ENCODE measurements around the gene TMEM184A.
A peak's percentile ranks its signal among the peaks of the same experiment; 100 is the strongest.

Gene TMEM184A

DNA sequence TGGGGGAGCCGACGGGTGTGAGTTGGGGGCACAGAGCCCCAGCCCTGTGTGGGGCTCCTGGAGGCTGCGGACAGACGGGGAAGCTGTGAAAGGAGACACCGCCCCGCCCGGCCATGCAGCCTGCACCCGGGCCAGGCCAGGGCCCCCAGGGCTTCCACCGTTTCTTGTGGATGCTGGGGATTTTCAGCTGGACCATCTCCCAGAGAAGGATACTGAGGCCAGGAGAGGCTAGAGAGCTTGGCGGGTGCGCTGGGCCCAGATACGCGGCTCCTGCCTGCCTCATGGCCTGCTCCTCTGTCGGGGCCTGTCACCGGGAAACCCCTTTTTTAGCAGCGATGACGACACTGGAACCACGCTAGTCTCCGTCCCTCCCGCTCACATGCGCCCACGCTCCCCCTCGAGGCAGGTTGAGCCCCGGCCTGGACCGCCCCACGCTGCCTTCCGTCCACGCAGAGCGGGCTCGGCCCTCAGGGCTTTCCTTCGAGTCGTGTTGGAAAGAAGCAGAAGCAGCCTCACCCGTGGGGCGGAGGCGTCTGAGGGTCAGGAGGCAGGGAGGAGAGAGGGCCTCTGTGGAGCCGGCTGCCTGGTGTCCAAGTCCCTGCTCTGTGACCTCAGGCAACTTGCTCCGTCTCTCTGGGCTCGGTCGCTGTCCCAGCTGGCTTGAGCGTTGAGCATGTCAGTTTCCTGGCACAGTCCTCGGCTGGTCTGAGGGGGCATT, 11.7 kb downstream of the TMEM184A start:
- no peaks in the 10 kb centered on the region for H3K4me1 ChIP-seq (ENCODE audit: control insufficient read depth, insufficient read depth, low read length, unreplicated experiment)
- H3K4me3 ChIP-seq (ENCODE audit: low read depth, low read length) = no peak overlapping the region
- peaks cover 2% of the 10 kb centered on the region for H3K79me2 ChIP-seq (ENCODE audit: control insufficient read depth, insufficient read depth, low read length, unreplicated experiment)
- no peaks in the 10 kb centered on the region for H3K27me3 ChIP-seq (ENCODE audit: insufficient read depth, low read length)
- H2AFZ ChIP-seq (ENCODE audit: low read length, unreplicated experiment) = no peak overlapping the region
- H3K36me3 ChIP-seq (ENCODE audit: insufficient read depth, low read length) = no peaks in the 10 kb centered on the region
- no peak overlapping the region for H3K27ac ChIP-seq (ENCODE audit: low read depth, low read length)

DNA sequence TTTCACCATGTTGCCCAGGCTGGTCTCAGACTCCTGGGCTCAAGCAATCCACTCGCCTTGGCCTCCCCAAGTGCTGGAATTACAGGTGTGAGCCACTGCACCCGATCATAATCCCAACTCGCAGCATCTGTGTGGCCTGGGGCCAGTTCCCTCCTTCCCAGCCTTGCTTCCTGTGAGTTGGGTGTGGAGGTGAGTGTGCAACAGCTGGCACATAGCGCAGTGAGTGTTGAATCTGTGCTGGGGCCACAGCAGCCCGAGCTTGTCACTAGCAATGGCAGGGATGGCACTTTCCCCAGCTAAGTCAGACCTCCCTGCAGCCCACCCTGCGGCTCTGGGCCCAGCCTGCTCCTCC, 12.2 kb downstream of the TMEM184A start:
- no peaks in the 10 kb centered on the region for H3K36me3 ChIP-seq (ENCODE audit: insufficient read depth, low read length)
- no peak overlapping the region for H3K4me3 ChIP-seq (ENCODE audit: low read depth, low read length)
- no peak overlapping the region for H3K27ac ChIP-seq (ENCODE audit: low read depth, low read length)
- peaks cover 8% of the 10 kb centered on the region for H3K79me2 ChIP-seq (ENCODE audit: control insufficient read depth, insufficient read depth, low read length, unreplicated experiment)
- H2AFZ ChIP-seq (ENCODE audit: low read length, unreplicated experiment) = no peak overlapping the region
- no peaks in the 10 kb centered on the region for H3K27me3 ChIP-seq (ENCODE audit: insufficient read depth, low read length)
- peaks cover 4% of the 10 kb centered on the region for H3K4me1 ChIP-seq (ENCODE audit: control insufficient read depth, insufficient read depth, low read length, unreplicated experiment)

DNA sequence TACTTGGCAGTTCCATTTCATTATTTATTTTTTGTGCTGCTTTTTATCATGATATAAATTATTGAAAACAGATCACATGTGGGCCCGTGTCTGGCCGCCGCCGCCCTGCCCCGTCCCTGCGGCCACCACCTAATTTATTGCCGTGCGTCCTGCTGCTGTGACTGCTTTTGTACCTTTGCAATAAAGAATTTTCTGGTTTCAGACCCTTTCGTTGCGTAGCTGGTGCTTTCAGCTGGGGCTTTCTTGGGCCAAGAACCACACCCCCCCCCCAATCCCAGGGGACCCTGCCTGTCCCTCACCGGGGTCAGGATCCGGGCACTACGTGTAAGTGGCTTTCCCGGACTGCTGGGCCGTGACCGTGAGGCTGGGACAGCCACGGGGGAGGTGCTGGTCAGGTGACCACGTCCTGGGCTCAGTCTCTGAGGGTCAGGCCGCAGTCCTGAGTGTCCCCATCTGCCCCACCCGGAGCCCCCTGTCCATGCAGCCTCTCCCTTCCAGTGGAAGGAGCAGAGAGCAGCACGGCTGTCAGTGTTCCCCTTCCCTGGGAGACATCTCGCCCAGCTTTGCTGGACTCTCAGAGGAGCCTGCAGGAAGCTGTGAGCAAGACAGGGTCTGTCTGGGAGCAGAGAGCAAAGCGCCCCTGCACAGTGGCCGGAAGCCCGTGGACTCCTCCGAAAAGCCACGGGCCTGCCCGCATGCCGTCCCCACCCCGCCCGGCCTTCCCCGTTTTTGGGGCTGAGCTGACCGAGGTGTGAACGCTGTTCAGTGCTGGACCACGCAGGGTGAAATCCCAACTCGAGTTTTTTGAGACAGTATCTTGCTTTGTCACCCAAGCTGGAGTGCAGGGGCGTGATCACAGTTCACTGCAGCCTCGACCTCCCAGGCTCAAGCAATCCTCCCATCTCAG, 12.9 kb downstream of the TMEM184A start:
- Histone ChIP-seq H3K36me3 (ENCODE audit: insufficient read depth, low read length) (no peaks in the 10 kb centered on the region), H3K4me3 (ENCODE audit: low read depth, low read length) (no peak overlapping the region), H3K27ac (ENCODE audit: low read depth, low read length) (no peak overlapping the region), H3K27me3 (ENCODE audit: insufficient read depth, low read length) (no peaks in the 10 kb centered on the region), H3K4me1 (ENCODE audit: control insufficient read depth, insufficient read depth, low read length, unreplicated experiment) (peaks cover 9% of the 10 kb centered on the region), H3K79me2 (ENCODE audit: control insufficient read depth, insufficient read depth, low read length, unreplicated experiment) (peaks cover 12% of the 10 kb centered on the region), H2AFZ (ENCODE audit: low read length, unreplicated experiment) (no peak overlapping the region)

DNA sequence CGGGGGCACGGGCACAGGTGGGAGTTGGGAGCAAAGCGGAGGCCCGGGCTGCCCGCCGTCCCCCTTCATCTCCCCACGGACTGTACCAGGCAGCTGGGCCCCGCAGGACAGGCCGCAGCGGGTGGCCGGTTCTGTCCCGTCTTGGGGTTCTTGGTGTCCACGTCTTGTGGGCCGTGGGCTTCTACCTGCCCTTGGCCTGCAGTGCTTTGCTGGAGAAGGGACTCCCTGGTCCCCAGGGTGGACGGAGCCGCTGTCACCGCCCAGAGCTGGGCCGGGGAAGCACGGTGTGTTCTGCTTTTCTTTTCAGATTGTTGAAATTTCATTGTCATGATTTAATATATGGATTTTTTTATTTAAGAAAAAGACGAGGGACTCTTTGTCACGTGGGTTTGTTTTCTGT, 13.7 kb downstream of the TMEM184A start:
- no peak overlapping the region for H3K27ac ChIP-seq (ENCODE audit: low read depth, low read length)
- H3K36me3 ChIP-seq (ENCODE audit: insufficient read depth, low read length) = no peaks in the 10 kb centered on the region
- peaks cover 14% of the 10 kb centered on the region for H3K4me1 ChIP-seq (ENCODE audit: control insufficient read depth, insufficient read depth, low read length, unreplicated experiment)
- H3K79me2 ChIP-seq (ENCODE audit: control insufficient read depth, insufficient read depth, low read length, unreplicated experiment) = peaks cover 15% of the 10 kb centered on the region
- H3K27me3 ChIP-seq (ENCODE audit: insufficient read depth, low read length) = no peaks in the 10 kb centered on the region
- H2AFZ ChIP-seq (ENCODE audit: low read length, unreplicated experiment) = no peak overlapping the region
- no peak overlapping the region for H3K4me3 ChIP-seq (ENCODE audit: low read depth, low read length)

DNA sequence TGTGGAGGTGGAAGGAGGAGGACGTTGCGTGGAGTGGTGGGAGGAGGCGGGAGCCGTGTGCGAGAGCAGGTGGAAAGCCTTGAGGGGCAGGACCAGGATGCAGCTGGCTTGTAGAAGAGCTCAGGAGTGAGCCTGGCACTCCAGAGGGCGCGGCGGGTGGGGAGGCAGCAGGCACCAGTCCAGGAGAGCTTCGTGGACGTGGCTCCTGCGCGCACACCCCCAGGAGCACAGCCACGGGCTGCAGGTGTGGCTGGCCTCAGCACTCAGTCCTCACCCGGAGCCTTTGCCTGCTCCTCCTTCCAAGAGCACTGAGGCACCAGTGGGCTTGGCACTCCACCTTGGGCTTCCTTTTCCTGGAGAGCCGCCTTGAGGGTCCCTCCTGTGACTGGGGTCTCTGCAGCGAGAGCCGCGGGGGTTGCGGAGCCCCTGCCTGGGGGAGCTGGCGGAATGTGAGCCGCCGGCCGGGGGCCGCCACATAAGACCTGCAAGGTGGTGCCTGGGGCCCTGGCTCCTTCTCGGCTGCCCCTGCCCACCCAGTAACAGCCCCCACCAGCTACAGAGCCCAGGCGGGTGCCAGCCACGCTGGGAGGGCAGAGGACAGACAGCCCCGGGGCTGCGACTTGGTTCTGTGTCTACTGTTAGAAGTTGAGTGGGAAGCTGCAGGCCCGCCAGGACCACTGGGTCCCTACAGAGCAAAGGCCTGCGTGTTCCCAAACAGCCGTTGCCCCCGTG, 14.4 kb downstream of the TMEM184A start:
- H2AFZ ChIP-seq (ENCODE audit: low read length, unreplicated experiment) = no peak overlapping the region

DNA sequence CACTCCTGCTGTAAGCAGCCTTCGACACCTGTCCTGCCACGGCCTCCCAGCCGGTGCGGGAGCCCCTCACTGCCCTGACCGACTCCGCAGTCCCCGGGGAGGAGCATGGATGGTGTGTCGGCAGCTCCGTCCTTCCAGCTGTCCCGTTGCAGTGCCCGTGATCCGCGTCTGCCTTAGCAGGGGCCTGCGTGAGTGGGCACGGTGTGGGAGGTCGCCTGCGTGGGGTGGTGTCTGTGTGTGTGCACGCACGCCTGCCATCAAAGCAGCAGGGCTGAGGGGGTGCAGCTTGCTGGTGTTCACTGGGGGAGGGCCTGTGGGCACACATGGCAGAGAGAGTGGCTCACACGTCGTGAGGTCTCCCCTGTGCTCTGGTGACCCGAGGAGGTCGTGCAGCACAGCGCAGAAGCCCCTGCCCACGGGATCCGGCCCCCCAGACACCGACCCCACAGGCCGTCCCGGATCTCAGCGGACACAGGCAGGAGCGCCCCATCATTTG, 15.2 kb downstream of the TMEM184A start:
- peaks cover 24% of the 10 kb centered on the region for H3K4me1 ChIP-seq (ENCODE audit: control insufficient read depth, insufficient read depth, low read length, unreplicated experiment)
- no peak overlapping the region for H3K4me3 ChIP-seq (ENCODE audit: low read depth, low read length)
- no peak overlapping the region for H3K27ac ChIP-seq (ENCODE audit: low read depth, low read length)
- H3K27me3 ChIP-seq (ENCODE audit: insufficient read depth, low read length) = no peaks in the 10 kb centered on the region
- peaks cover 24% of the 10 kb centered on the region for H3K79me2 ChIP-seq (ENCODE audit: control insufficient read depth, insufficient read depth, low read length, unreplicated experiment)
- H3K36me3 ChIP-seq (ENCODE audit: insufficient read depth, low read length) = no peaks in the 10 kb centered on the region
- no peak overlapping the region for H2AFZ ChIP-seq (ENCODE audit: low read length, unreplicated experiment)

More for the DNA sequence above, 14.4 kb downstream of the TMEM184A start:
- H3K79me2 ChIP-seq (ENCODE audit: control insufficient read depth, insufficient read depth, low read length, unreplicated experiment) = peaks cover 19% of the 10 kb centered on the region
- H3K27me3 ChIP-seq (ENCODE audit: insufficient read depth, low read length) = no peaks in the 10 kb centered on the region
- H3K27ac ChIP-seq (ENCODE audit: low read depth, low read length) = no peak overlapping the region
- no peaks in the 10 kb centered on the region for H3K36me3 ChIP-seq (ENCODE audit: insufficient read depth, low read length)
- peaks cover 19% of the 10 kb centered on the region for H3K4me1 ChIP-seq (ENCODE audit: control insufficient read depth, insufficient read depth, low read length, unreplicated experiment)
- H3K4me3 ChIP-seq (ENCODE audit: low read depth, low read length) = no peak overlapping the region

DNA sequence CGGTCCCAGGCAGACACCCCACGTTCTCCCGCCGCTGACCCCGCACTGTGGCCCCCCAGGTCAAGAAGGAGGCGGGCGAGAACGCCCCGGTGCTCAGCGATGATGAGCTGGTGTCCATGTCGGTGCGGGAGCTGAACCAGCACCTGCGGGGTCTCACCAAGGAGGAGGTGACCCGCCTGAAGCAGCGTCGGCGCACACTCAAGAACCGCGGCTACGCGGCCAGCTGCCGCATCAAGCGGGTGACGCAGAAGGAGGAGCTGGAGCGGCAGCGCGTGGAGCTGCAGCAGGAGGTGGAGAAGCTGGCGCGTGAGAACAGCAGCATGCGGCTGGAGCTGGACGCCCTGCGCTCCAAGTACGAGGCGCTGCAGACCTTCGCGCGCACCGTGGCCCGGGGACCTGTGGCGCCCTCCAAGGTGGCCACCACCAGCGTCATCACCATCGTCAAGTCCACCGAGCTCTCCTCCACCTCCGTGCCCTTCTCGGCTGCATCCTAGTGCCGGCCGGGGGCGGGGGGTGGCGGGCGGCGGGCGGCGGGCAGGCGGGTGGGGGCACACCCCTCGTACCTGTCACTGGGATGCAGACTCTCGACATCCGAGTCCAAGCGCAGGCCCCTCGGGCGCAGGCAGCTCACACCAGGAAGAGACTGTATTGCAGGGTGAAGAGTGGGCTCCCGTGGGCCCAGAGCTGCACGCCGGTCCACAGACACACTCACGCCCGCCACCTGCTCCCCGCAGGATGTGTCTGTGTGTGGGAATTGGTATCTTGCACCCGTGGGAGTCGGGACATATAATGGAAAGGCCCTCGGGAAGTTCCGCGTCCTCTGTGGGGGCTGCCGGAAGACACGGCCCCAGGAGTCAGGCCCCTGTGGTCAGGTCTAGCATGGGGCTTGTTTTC, 15.9 kb downstream of the TMEM184A start:
- Histone ChIP-seq H3K79me2 (ENCODE audit: control insufficient read depth, insufficient read depth, low read length, unreplicated experiment) (peaks cover 28% of the 10 kb centered on the region), H3K4me3 (ENCODE audit: low read depth, low read length) (no peak overlapping the region), H2AFZ (ENCODE audit: low read length, unreplicated experiment) (no peak overlapping the region), H3K27ac (ENCODE audit: low read depth, low read length) (no peak overlapping the region), H3K27me3 (ENCODE audit: insufficient read depth, low read length) (no peaks in the 10 kb centered on the region), H3K36me3 (ENCODE audit: insufficient read depth, low read length) (no peaks in the 10 kb centered on the region), H3K4me1 (ENCODE audit: control insufficient read depth, insufficient read depth, low read length, unreplicated experiment) (peaks cover 24% of the 10 kb centered on the region)

DNA sequence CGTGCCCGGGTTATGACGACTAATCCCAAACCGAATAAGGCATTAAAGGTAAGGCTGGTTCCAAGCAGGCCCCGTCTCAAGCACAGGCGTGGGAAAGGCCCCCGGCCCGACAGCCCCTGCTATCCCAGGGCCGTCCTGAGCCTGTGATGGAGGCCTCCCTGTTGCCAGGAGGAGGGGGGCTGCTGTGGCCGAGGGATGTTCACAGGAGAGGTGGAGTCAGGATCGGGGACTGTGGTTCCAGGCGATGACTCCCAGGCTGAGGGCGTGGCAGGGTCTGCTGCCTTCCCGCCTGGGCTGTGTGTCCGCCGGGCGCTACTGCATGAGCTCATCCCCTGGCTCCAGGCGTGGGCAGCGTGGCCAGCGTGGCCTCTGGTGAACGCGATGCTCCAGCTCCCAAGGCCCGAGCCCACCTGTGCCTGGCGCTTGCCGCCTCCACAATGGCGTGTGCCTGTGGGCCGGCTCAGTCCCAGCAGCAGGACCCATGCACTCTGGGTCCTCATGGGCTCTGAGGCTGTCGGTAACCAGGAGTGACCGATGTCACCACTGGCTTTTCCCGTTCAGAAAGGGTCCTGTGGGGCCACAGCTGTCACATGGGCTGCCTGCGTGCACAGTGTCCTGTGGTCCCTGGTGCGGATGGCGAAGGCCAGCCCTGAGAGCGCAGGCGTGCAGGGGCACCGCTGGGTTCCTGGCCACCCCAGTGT, 16.7 kb downstream of the TMEM184A start:
- Histone ChIP-seq H3K27me3 (ENCODE audit: insufficient read depth, low read length) (no peaks in the 10 kb centered on the region), H3K79me2 (ENCODE audit: control insufficient read depth, insufficient read depth, low read length, unreplicated experiment) (peaks cover 31% of the 10 kb centered on the region), H3K4me1 (ENCODE audit: control insufficient read depth, insufficient read depth, low read length, unreplicated experiment) (peaks cover 27% of the 10 kb centered on the region), H3K4me3 (ENCODE audit: low read depth, low read length) (0 out of 2 replicates have a peak overlapping the region, but pooled peaks have one; percentile 77), H3K36me3 (ENCODE audit: insufficient read depth, low read length) (no peaks in the 10 kb centered on the region), H3K27ac (ENCODE audit: low read depth, low read length) (peak overlapping the region; percentile 98; the same call in 1 of the 2 replicates), H2AFZ (ENCODE audit: low read length, unreplicated experiment) (no peak overlapping the region)

DNA sequence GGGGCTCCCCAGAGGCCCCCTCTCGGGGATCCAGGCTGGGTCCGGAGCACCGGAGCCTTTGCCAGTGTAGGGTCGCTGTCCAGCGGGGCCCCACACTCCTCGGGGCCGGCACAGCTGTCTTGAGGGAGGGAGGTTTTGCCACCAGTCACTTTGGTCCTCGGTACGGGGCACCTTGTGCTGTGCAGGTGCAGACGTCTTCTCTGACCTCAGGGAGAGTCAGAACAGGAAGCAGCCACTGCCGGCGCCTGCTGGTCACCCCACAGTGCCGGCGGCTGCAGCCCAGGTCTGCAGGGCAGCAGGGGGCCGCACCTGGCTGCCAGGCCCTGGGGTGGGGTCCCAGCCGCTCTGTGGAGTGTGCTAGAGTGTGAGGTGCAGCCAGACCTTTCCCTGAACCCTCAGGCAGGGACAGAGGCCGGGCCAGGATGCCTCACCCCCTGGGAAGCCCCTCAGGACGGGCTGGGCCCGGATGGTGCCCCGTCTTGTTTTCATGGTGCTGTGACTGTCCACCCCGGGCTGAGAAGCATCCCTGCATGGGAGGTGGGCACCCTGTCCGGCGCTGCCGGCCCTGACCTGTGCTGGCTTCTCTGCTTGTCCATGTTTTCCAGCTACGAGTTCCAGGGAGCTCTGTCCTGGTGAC, 17.3 kb downstream of the TMEM184A start:
- Histone ChIP-seq H3K27ac (ENCODE audit: low read depth, low read length) (peak overlapping the region; percentile 98), H3K4me3 (ENCODE audit: low read depth, low read length) (peak overlapping the region; percentile 77), H3K4me1 (ENCODE audit: control insufficient read depth, insufficient read depth, low read length, unreplicated experiment) (peaks cover 32% of the 10 kb centered on the region), H3K27me3 (ENCODE audit: insufficient read depth, low read length) (no peaks in the 10 kb centered on the region), H3K36me3 (ENCODE audit: insufficient read depth, low read length) (no peaks in the 10 kb centered on the region), H2AFZ (ENCODE audit: low read length, unreplicated experiment) (no peak overlapping the region), H3K79me2 (ENCODE audit: control insufficient read depth, insufficient read depth, low read length, unreplicated experiment) (peaks cover 34% of the 10 kb centered on the region)

All from ACC112 (cell line).